ENCODE results near the gene STPG4.

The STPG4 gene

GRCh38 chr2:47162780-47163179 is 7.7 kb upstream of the STPG4 start:
- no peak for DNase-seq (ENCODE audit: extremely low read depth, insufficient read length)
- Histone ChIP-seq H3K27me3 (replicated peaks; ENCODE audit: control insufficient read depth, insufficient read depth, low read length) (no peaks in the 10 kb centered on the region), H3K4me3 (replicated peaks; ENCODE audit: low read depth, low read length) (no peak overlapping the region), H3K36me3 (ENCODE audit: control insufficient read depth, insufficient read depth, low read length) (peaks cover 7% of the 10 kb centered on the region)
- no peak for TF ChIP-seq CTCF (IDR thresholded peaks at IDR 0.05; ENCODE audit: insufficient read depth, low read length, poor library complexity, severe bottlenecking)

DNA sequence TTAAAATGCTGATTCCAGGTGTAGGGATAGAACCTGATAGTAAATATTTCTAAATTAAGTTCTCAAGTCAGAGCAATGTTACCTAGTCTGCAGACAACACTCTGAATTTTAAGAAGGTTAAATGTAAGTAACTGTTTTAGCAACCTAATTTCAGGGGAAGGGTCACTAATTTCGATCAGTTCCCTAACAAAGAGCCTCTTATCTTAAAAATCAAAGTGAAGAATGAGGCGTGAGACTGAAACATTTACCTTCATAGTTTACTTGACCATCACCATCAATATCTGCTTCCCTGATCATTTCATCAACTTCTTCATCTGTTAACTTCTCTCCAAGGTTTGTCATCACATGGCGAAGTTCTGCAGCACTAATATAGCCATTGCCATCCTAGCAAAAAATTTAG is 6.4 kb upstream of the STPG4 start:
- peaks cover 7% of the 10 kb centered on the region for H3K36me3 ChIP-seq (ENCODE audit: control insufficient read depth, insufficient read depth, low read length)
- H3K27me3 ChIP-seq (replicated peaks; ENCODE audit: control insufficient read depth, insufficient read depth, low read length) = no peaks in the 10 kb centered on the region
- H3K4me3 ChIP-seq (replicated peaks; ENCODE audit: low read depth, low read length) = no peak overlapping the region
- TF ChIP-seq CTCF (IDR thresholded peaks at IDR 0.05; ENCODE audit: insufficient read depth, low read length, poor library complexity, severe bottlenecking) = no peak
- DNase-seq (ENCODE audit: extremely low read depth, insufficient read length) = no peak

GRCh38 chr2:47160660-47161059 is 5.6 kb upstream of the STPG4 start:
- no peak for TF ChIP-seq CTCF (IDR thresholded peaks at IDR 0.05; ENCODE audit: insufficient read depth, low read length, poor library complexity, severe bottlenecking)
- DNase-seq (ENCODE audit: extremely low read depth, insufficient read length) = no peak

DNA sequence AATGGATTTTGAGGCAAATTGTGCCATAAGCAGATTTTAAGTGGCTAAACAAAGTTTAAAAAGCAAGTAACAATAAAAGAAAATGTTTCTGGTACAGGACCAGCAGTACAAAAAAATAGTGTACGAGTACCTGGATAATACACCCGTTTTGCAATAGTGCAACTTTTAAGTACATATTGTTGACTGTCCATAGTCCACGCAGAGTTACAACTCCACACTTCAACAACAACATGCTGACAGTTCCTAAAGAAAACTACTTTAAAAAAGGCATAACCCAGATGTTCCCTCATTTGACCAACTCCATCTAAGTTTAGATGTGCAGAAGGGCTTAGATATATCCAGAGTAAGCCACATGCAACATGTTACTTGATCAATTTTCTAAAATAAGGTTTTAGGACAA is 5.1 kb upstream of the STPG4 start:
- TF ChIP-seq CTCF (IDR thresholded peaks at IDR 0.05; ENCODE audit: insufficient read depth, low read length, poor library complexity, severe bottlenecking) = no peak

More at GRCh38 chr2:47160660-47161059, 5.6 kb upstream of the STPG4 start:
- H3K36me3 ChIP-seq (ENCODE audit: control insufficient read depth, insufficient read depth, low read length) = peaks cover 7% of the 10 kb centered on the region
- H3K27me3 ChIP-seq (replicated peaks; ENCODE audit: control insufficient read depth, insufficient read depth, low read length) = no peaks in the 10 kb centered on the region
- no peak overlapping the region for H3K4me3 ChIP-seq (replicated peaks; ENCODE audit: low read depth, low read length)

GRCh38 chr2:47159627-47160026 is 4.5 kb upstream of the STPG4 start:
- DNase-seq (ENCODE audit: extremely low read depth, insufficient read length) = no peak
- H3K27me3 ChIP-seq (replicated peaks; ENCODE audit: control insufficient read depth, insufficient read depth, low read length) = no peaks in the 10 kb centered on the region
- H3K4me3 ChIP-seq (replicated peaks; ENCODE audit: low read depth, low read length) = no peak overlapping the region
- peaks cover 10% of the 10 kb centered on the region for H3K36me3 ChIP-seq (ENCODE audit: control insufficient read depth, insufficient read depth, low read length)
- no peak for TF ChIP-seq CTCF (IDR thresholded peaks at IDR 0.05; ENCODE audit: insufficient read depth, low read length, poor library complexity, severe bottlenecking)

More for the DNA sequence above, 5.1 kb upstream of the STPG4 start:
- H3K27me3 ChIP-seq (replicated peaks; ENCODE audit: control insufficient read depth, insufficient read depth, low read length) = no peaks in the 10 kb centered on the region
- H3K4me3 ChIP-seq (replicated peaks; ENCODE audit: low read depth, low read length) = no peak overlapping the region
- DNase-seq (ENCODE audit: extremely low read depth, insufficient read length) = no peak
- peaks cover 7% of the 10 kb centered on the region for H3K36me3 ChIP-seq (ENCODE audit: control insufficient read depth, insufficient read depth, low read length)

DNA sequence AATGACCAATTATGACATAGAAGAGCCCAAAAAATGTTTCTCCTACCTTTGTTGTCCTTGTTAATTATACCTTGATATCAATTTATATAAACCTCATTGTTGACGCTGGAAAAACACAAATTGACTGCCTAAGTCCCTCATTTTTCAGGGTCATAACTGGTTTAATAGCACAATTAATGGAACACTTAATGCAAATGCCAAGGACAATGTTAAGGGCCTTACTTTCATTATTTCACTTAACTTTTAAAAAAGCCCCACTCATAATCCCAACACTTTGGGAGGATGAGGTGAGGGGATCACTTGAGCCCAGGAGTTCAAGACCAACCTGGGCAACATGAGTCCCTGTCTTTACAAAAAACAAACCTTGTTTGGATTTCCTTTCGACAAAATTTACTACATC is 3.5 kb upstream of the STPG4 start:
- no peak for TF ChIP-seq CTCF (IDR thresholded peaks at IDR 0.05; ENCODE audit: insufficient read depth, low read length, poor library complexity, severe bottlenecking)
- no peak overlapping the region for H3K4me3 ChIP-seq (replicated peaks; ENCODE audit: low read depth, low read length)
- no peaks in the 10 kb centered on the region for H3K27me3 ChIP-seq (replicated peaks; ENCODE audit: control insufficient read depth, insufficient read depth, low read length)
- peaks cover 10% of the 10 kb centered on the region for H3K36me3 ChIP-seq (ENCODE audit: control insufficient read depth, insufficient read depth, low read length)
- DNase-seq (ENCODE audit: extremely low read depth, insufficient read length) = no peak

Measured in GM06990 (cell line).